22Rv1 (cell line): ENCODE data around the gene LAMA5.

Experiments used
- H3K27ac ChIP-seq: fragments of 450-650 bp; 2 replicates; pipeline ENCODE4 v1.5.1; 2017
- CTCF ChIP-seq: fragments of 450-650 bp; IDR thresholded peaks from 2 replicates; pipeline ENCODE4 v1.5.1; 2017; ENCODE audit warnings: mild to moderate bottlenecking
- ZFX ChIP-seq: fragments of 450-650 bp; IDR thresholded peaks from 2 replicates; pipeline ENCODE4 v1.6.1; 2017; ENCODE audit warnings: antibody characterized with exemption, borderline replicate concordance

The LAMA5 gene

GRCh38 chr20:62293946-62294345 lies 73.2 kb downstream of the LAMA5 start:
- TF ChIP-seq CTCF (no peak), ZFX (no peak)
- no peak overlapping the region for H3K27ac ChIP-seq

- TF ChIP-seq ZFX, result no peak
- no peak for TF ChIP-seq CTCF
- no peak overlapping the region for H3K27ac ChIP-seq
Observed at GRCh38 chr20:62293111-62293784, 73.9 kb downstream of the LAMA5 start.

GRCh38 chr20:62292108-62292507 lies 75.0 kb downstream of the LAMA5 start:
- H3K27ac ChIP-seq, result no peak overlapping the region
- TF ChIP-seq ZFX (no peak), CTCF (no peak)

GRCh38 chr20:62291251-62292066 lies 75.7 kb downstream of the LAMA5 start:
- TF ChIP-seq ZFX (no peak), CTCF (no peak)

GRCh38 chr20:62289898-62290297 lies 77.2 kb downstream of the LAMA5 start:
- H3K27ac ChIP-seq, result no peak overlapping the region

More at GRCh38 chr20:62291251-62292066, 75.7 kb downstream of the LAMA5 start:
- no peak overlapping the region for H3K27ac ChIP-seq

GRCh38 chr20:62289131-62289530 lies 78.0 kb downstream of the LAMA5 start:
- H3K27ac ChIP-seq, result no peak overlapping the region
- TF ChIP-seq CTCF, result no peak
- no peak for TF ChIP-seq ZFX

More at GRCh38 chr20:62289898-62290297, 77.2 kb downstream of the LAMA5 start:
- TF ChIP-seq ZFX (no peak), CTCF (no peak)
